ENCODE results near the gene MCM3AP. TPM values are rescaled to one million over a fixed set of nuclear protein-coding genes. Genes with fewer than 3 reads are reported as not detected.
A peak's percentile ranks its signal among the peaks of the same experiment; 100 is the strongest.

Gene MCM3AP
- total RNA-seq, 1 donor from 2014 or later = 84.7 TPM

DNA sequence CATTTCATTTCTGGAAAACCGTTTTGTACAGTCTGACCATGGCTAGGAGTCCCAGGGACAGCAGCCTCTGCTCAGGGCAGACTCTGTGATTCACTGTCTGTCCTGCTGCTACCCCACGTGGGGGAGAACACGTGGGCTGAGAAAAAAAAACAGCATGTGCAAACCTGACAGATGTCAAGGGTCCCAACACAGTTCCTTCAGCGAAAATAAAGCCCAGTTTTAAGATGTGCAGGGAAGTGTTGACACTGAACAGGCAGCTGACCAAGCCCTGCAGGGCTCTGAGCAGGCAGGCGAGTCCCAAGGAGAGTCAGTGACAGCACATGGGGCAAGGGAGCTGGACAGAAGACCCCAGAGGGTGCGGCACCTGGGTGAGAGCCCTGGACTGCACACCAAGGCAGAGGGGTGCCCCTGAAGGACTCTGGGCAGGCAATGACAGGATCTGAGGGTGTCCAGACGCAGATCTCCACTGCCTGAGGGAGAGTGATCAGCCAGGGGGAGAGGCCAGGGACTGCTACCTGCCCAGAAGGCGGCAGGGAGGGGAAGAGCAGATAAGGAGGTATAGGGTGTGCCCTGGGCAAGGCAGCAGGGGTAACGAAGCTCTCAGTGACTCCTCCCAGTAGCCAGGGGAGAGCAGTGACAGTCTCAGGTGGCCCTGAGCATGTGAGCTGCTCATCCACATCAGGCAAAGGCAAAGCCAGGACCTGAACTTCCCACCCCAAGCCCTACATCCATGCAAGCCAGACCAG, 96.0 kb downstream of the MCM3AP start:
- no peak for TF ChIP-seq CTCF (conservative IDR thresholded peaks at IDR 0.05; ENCODE audit: low read depth, low read length)
- H3K4me3 ChIP-seq (ENCODE audit: low read depth, low read length) = no peak overlapping the region
- DNase-seq (ENCODE audit: low read depth) = no peak

- peak; percentile 10 for DNase-seq (ENCODE audit: low read depth)
Measured at GRCh38 chr21:46188226-46189212, 96.9 kb downstream of the MCM3AP start.

GRCh38 chr21:46187814-46188213, 97.6 kb downstream of the MCM3AP start:
- H3K4me3 ChIP-seq (ENCODE audit: low read depth, low read length) = no peak overlapping the region
- no peak for TF ChIP-seq CTCF (conservative IDR thresholded peaks at IDR 0.05; ENCODE audit: low read depth, low read length)
- DNase-seq (ENCODE audit: low read depth) = no peak

More at GRCh38 chr21:46188226-46189212, 96.9 kb downstream of the MCM3AP start:
- TF ChIP-seq CTCF (conservative IDR thresholded peaks at IDR 0.05; ENCODE audit: low read depth, low read length) = no peak
- H3K4me3 ChIP-seq (ENCODE audit: low read depth, low read length) = no peak overlapping the region

DNA sequence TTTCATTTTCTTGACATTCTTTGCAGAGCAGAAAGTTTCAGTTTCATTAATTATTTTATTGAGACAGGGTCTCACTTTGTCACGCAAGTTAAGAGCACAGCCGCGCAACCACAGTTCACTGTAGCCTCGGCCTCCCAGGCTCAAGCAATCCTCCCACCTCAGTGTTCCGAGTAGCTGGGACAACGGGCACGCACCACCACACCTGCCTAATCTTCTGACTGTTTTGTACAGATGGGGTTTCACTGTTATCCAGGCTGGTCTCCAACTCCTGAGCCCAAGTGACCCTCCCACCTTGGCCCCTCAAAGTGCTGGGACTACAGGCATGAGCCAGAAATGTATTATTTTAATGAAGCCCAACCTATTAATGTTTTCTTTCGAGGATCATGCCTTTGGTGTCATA, 98.2 kb downstream of the MCM3AP start:
- H3K4me3 ChIP-seq (ENCODE audit: low read depth, low read length) = no peak overlapping the region
- no peak for TF ChIP-seq CTCF (conservative IDR thresholded peaks at IDR 0.05; ENCODE audit: low read depth, low read length)
- DNase-seq (ENCODE audit: low read depth) = no peak

DNA sequence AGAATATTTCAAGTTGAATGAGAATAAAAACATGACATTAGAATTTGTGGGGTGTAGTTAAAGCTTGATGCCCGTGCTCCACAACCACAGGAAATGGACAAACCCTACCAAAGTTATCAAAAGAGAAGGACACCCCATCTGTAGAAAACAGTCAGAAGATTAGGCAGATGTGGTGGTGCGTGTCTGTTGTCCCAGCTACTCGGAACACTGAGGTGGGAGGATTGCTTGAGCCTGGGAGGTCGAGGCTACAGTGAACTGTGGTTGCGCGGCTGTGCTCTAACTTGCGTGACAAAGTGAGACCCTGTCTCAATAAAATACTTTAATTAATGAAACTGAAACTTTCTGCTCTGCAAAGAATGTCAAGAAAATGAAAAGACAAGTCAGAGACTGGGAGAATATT, 99.7 kb downstream of the MCM3AP start:
- H3K4me3 ChIP-seq (ENCODE audit: low read depth, low read length) = peak overlapping the region; percentile 80
- no peak for TF ChIP-seq CTCF (conservative IDR thresholded peaks at IDR 0.05; ENCODE audit: low read depth, low read length)
- no peak for DNase-seq (ENCODE audit: low read depth)

Other genes with a start within 250 kb of the MCM3AP start
- gene COL6A2, start 187.5 kb downstream of the MCM3AP start, total RNA-seq = 71.5 and 138 TPM in 2 replicates
- gene FTCD, start 130.0 kb downstream of the MCM3AP start, total RNA-seq = not detected in 2 replicates
- 15.6 and 22.0 TPM in 2 replicates for gene SPATC1L, start 101.2 kb downstream of the MCM3AP start, total RNA-seq
- gene LSS, start 56.8 kb downstream of the MCM3AP start, total RNA-seq = 32.0 and 106 TPM in 2 replicates
- gene YBEY, start 731 bp upstream of the MCM3AP start, total RNA-seq = 7.0 and 10.9 TPM in 2 replicates
- gene C21orf58, start 38.3 kb upstream of the MCM3AP start, total RNA-seq = 10.3 and 12.1 TPM in 2 replicates
- 15.1 and 18.7 TPM in 2 replicates for gene PCNT, start 38.5 kb upstream of the MCM3AP start, total RNA-seq
- gene DIP2A, start 173.3 kb upstream of the MCM3AP start, total RNA-seq = 13.5 and 20.9 TPM in 2 replicates